ES-I3 (cell line): ENCODE data around the gene CD300LB.
"Not testable (repeated sequence)": the region's sequence is repeated elsewhere in the genome, so short reads cannot be mapped to it uniquely, and the experiment has no call there.

Experiments
- H3K36me3 ChIP-seq: 2 replicates; pipeline ENCODE4 v1.6.1; 2013; ENCODE audit warnings: mild to moderate bottlenecking, low read length, control low read depth, moderate library complexity; ENCODE audit not compliant: insufficient read depth
- H3K4me1 ChIP-seq: 2 replicates; pipeline ENCODE4 v1.6.1; 2013; ENCODE audit warnings: mild to moderate bottlenecking, control low read depth, low read length; ENCODE audit not compliant: insufficient read depth
- H3K9ac ChIP-seq: 2 replicates; pipeline ENCODE4 v1.6.1; 2013; ENCODE audit warnings: low read depth, mild to moderate bottlenecking, low read length, moderate library complexity
- H3K9me3 ChIP-seq: 2 replicates; pipeline ENCODE4 v1.6.1; 2013; ENCODE audit warnings: mild to moderate bottlenecking, low read length, moderate library complexity; ENCODE audit not compliant: control insufficient read depth, insufficient read depth

The CD300LB gene

GRCh38 chr17:74525465-74525725 lies 5.9 kb downstream of the CD300LB start:
- no peaks in the 10 kb centered on the region for H3K36me3 ChIP-seq
- H3K9ac ChIP-seq: no peak overlapping the region
- no peaks in the 10 kb centered on the region for H3K9me3 ChIP-seq
- H3K4me1 ChIP-seq: no peaks in the 10 kb centered on the region

- no peak overlapping the region for H3K9ac ChIP-seq
- H3K9me3 ChIP-seq: no peaks in the 10 kb centered on the region
- no peaks in the 10 kb centered on the region for H3K4me1 ChIP-seq
- H3K36me3 ChIP-seq: no peaks in the 10 kb centered on the region
Observed at GRCh38 chr17:74524653-74525464, 6.4 kb downstream of the CD300LB start.

- H3K36me3 ChIP-seq: no peaks in the 10 kb centered on the region
- no peaks in the 10 kb centered on the region for H3K4me1 ChIP-seq
- H3K9ac ChIP-seq: no peak overlapping the region
- no peaks in the 10 kb centered on the region for H3K9me3 ChIP-seq
Observed at GRCh38 chr17:74523308-74523707, 8.0 kb downstream of the CD300LB start.

GRCh38 chr17:74522381-74523105 lies 8.7 kb downstream of the CD300LB start:
- Histone ChIP-seq H3K9ac (no peak overlapping the region), H3K4me1 (no peaks in the 10 kb centered on the region), H3K36me3 (no peaks in the 10 kb centered on the region)

GRCh38 chr17:74521701-74522201 lies 9.5 kb downstream of the CD300LB start:
- Histone ChIP-seq H3K9ac (no peak overlapping the region), H3K9me3 (no peaks in the 10 kb centered on the region), H3K36me3 (no peaks in the 10 kb centered on the region), H3K4me1 (no peaks in the 10 kb centered on the region)

More at GRCh38 chr17:74522381-74523105, 8.7 kb downstream of the CD300LB start:
- no peaks in the 10 kb centered on the region for H3K9me3 ChIP-seq

GRCh38 chr17:74520790-74521480 lies 10.3 kb downstream of the CD300LB start:
- H3K36me3 ChIP-seq: no peaks in the 10 kb centered on the region
- H3K9me3 ChIP-seq: no peaks in the 10 kb centered on the region
- H3K4me1 ChIP-seq: no peaks in the 10 kb centered on the region
- no peak overlapping the region for H3K9ac ChIP-seq

- Histone ChIP-seq H3K4me1 (no peaks in the 10 kb centered on the region), H3K9ac (no peak overlapping the region), H3K36me3 (no peaks in the 10 kb centered on the region), H3K9me3 (no peaks in the 10 kb centered on the region; the same call in 1 of the 2 replicates)
Observed at GRCh38 chr17:74520016-74520434, 11.2 kb downstream of the CD300LB start.

- H3K9me3 ChIP-seq, H3K9ac ChIP-seq, H3K36me3 ChIP-seq, H3K4me1 ChIP-seq: not testable (repeated sequence)
Observed at GRCh38 chr17:74518413-74518981, 12.8 kb downstream of the CD300LB start.

- Histone ChIP-seq H3K4me1 (no peaks in the 10 kb centered on the region), H3K9me3 (peaks cover 9% of the 10 kb centered on the region), H3K36me3 (no peaks in the 10 kb centered on the region), H3K9ac (no peak overlapping the region)
Observed at GRCh38 chr17:74516561-74517328, 14.5 kb downstream of the CD300LB start.

- Histone ChIP-seq H3K9ac (no peak overlapping the region), H3K4me1 (no peaks in the 10 kb centered on the region), H3K36me3 (no peaks in the 10 kb centered on the region), H3K9me3 (peaks cover 9% of the 10 kb centered on the region)
Observed at GRCh38 chr17:74515941-74516340, 15.3 kb downstream of the CD300LB start.

- peaks cover 9% of the 10 kb centered on the region for H3K9me3 ChIP-seq
- H3K4me1 ChIP-seq: no peaks in the 10 kb centered on the region
- H3K36me3 ChIP-seq: no peaks in the 10 kb centered on the region
- no peak overlapping the region for H3K9ac ChIP-seq
Observed at GRCh38 chr17:74514632-74515334, 16.5 kb downstream of the CD300LB start.

GRCh38 chr17:74513987-74514631 lies 17.2 kb downstream of the CD300LB start:
- no peaks in the 10 kb centered on the region for H3K4me1 ChIP-seq
- no peaks in the 10 kb centered on the region for H3K36me3 ChIP-seq
- H3K9ac ChIP-seq: no peak overlapping the region
- H3K9me3 ChIP-seq: peaks cover 9% of the 10 kb centered on the region

- H3K36me3 ChIP-seq: no peaks in the 10 kb centered on the region
- H3K9ac ChIP-seq: no peak overlapping the region
- H3K9me3 ChIP-seq: peaks cover 9% of the 10 kb centered on the region
- no peaks in the 10 kb centered on the region for H3K4me1 ChIP-seq
Observed at GRCh38 chr17:74512624-74513091, 18.6 kb downstream of the CD300LB start.
